BLaER1 (cell line): ENCODE data around the gene GJA4.

Experiments
- H3K27ac ChIP-seq: shearing (Covaris generic); formaldehyde crosslinking; 2 replicates; pipeline ENCODE4 v1.8.1; 2022
- H3K27me3 ChIP-seq: shearing (Covaris generic); formaldehyde crosslinking; 2 replicates; pipeline ENCODE4 v1.8.1; 2022
- H3K36me3 ChIP-seq: shearing (Covaris generic); formaldehyde crosslinking; 2 replicates; pipeline ENCODE4 v1.8.1; 2022
- H3K4me1 ChIP-seq: shearing (Covaris generic); formaldehyde crosslinking; 2 replicates; pipeline ENCODE4 v1.8.1; 2022
- H3K4me2 ChIP-seq: shearing (Covaris generic); formaldehyde crosslinking; 2 replicates; pipeline ENCODE4 v1.8.1; 2022
- H3K4me3 ChIP-seq: shearing (Covaris generic); formaldehyde crosslinking; 2 replicates; pipeline ENCODE4 v1.8.1; 2022
- H3K9ac ChIP-seq: shearing (Covaris generic); formaldehyde crosslinking; 2 replicates; pipeline ENCODE4 v1.8.1; 2022
- H3K9me3 ChIP-seq: shearing (Covaris generic); formaldehyde crosslinking; 2 replicates; pipeline ENCODE4 v1.8.1; 2022
- H4K20me1 ChIP-seq: shearing (Covaris generic); formaldehyde crosslinking; 2 replicates; pipeline ENCODE4 v1.8.1; 2022
- Cebpa-rat ChIP-seq: shearing (Covaris generic); IDR thresholded peaks from 2 replicates; pipeline ENCODE4 v1.8.1; 2022

The GJA4 gene

GRCh38 chr1:34787461-34788420 is 5.1 kb upstream of the GJA4 start:
- H3K27ac ChIP-seq = no peak overlapping the region
- H3K9ac ChIP-seq = no peak overlapping the region
- H3K36me3 ChIP-seq = no peaks in the 10 kb centered on the region
- TF ChIP-seq Cebpa-rat = no peak
- H3K4me1 ChIP-seq = peaks cover 40% of the 10 kb centered on the region
- H3K9me3 ChIP-seq = no peaks in the 10 kb centered on the region
- peaks cover 4% of the 10 kb centered on the region; the same call in 1 of the 2 replicates for H3K27me3 ChIP-seq
- no peaks in the 10 kb centered on the region for H4K20me1 ChIP-seq
- H3K4me2 ChIP-seq = no peak overlapping the region
- H3K4me3 ChIP-seq = no peak overlapping the region

GRCh38 chr1:34790985-34791384 is 1.8 kb upstream of the GJA4 start:
- Histone ChIP-seq H3K4me3 (no peak overlapping the region), H4K20me1 (0 out of 2 replicates have a peak, but pooled peaks cover 3% of the 10 kb centered on the region), H3K9ac (0 out of 2 replicates have a peak overlapping the region, but pooled peaks have one; percentile 12), H3K4me1 (peaks cover 72% of the 10 kb centered on the region), H3K27me3 (no peaks in the 10 kb centered on the region), H3K9me3 (no peaks in the 10 kb centered on the region), H3K36me3 (no peaks in the 10 kb centered on the region), H3K4me2 (peak overlapping the region; percentile 92), H3K27ac (peak overlapping the region; percentile 1; the same call in 1 of the 2 replicates)
- no peak for TF ChIP-seq Cebpa-rat

- Histone ChIP-seq H3K27me3 (no peaks in the 10 kb centered on the region), H3K36me3 (no peaks in the 10 kb centered on the region), H3K4me1 (peaks cover 79% of the 10 kb centered on the region), H3K9me3 (no peaks in the 10 kb centered on the region), H3K4me3 (peak overlapping the region; percentile 64), H4K20me1 (0 out of 2 replicates have a peak, but pooled peaks cover 3% of the 10 kb centered on the region), H3K4me2 (peak overlapping the region; percentile 92), H3K27ac (no peak overlapping the region; the same call in 1 of the 2 replicates), H3K9ac (no peak overlapping the region)
- no peak for TF ChIP-seq Cebpa-rat
These were observed 375 bp upstream of the GJA4 start for GRCh38 chr1:34792424-34792823.

DNA sequence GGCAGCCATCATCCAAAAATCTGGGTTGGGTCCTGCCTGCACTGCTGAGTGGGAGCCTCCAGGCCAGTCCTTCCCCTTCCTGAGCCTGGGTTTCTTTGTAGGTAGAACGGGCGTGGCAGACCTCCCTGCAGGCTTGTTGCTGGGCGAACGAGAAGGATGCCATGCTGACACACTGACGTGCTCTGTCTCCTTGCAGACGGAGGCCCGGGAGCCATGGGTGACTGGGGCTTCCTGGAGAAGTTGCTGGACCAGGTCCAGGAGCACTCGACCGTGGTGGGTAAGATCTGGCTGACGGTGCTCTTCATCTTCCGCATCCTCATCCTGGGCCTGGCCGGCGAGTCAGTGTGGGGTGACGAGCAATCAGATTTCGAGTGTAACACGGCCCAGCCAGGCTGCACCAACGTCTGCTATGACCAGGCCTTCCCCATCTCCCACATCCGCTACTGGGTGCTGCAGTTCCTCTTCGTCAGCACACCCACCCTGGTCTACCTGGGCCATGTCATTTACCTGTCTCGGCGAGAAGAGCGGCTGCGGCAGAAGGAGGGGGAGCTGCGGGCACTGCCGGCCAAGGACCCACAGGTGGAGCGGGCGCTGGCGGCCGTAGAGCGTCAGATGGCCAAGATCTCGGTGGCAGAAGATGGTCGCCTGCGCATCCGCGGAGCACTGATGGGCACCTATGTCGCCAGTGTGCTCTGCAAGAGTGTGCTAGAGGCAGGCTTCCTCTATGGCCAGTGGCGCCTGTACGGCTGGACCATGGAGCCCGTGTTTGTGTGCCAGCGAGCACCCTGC is 1.4 kb downstream of the GJA4 start:
- peak overlapping the region; percentile 64 for H3K4me3 ChIP-seq
- H3K36me3 ChIP-seq = no peaks in the 10 kb centered on the region
- TF ChIP-seq Cebpa-rat = no peak
- no peaks in the 10 kb centered on the region for H3K27me3 ChIP-seq
- H3K4me1 ChIP-seq = peaks cover 74% of the 10 kb centered on the region
- 0 out of 2 replicates have a peak overlapping the region, but pooled peaks have one; percentile 16 for H3K9ac ChIP-seq
- H3K9me3 ChIP-seq = no peaks in the 10 kb centered on the region
- peak overlapping the region; percentile 92 for H3K4me2 ChIP-seq
- peak overlapping the region; percentile 49 for H3K27ac ChIP-seq
- H4K20me1 ChIP-seq = 0 out of 2 replicates have a peak, but pooled peaks cover 3% of the 10 kb centered on the region

- Histone ChIP-seq H4K20me1 (0 out of 2 replicates have a peak, but pooled peaks cover 3% of the 10 kb centered on the region), H3K9ac (no peak overlapping the region), H3K27ac (no peak overlapping the region), H3K9me3 (no peaks in the 10 kb centered on the region), H3K27me3 (no peaks in the 10 kb centered on the region), H3K36me3 (no peaks in the 10 kb centered on the region), H3K4me3 (no peak overlapping the region), H3K4me1 (peaks cover 68% of the 10 kb centered on the region), H3K4me2 (peak overlapping the region; percentile 92)
- TF ChIP-seq Cebpa-rat = no peak
These were observed 2.0 kb downstream of the GJA4 start for GRCh38 chr1:34794790-34795180.

GRCh38 chr1:34795916-34796315 is 3.1 kb downstream of the GJA4 start:
- TF ChIP-seq Cebpa-rat = no peak
- H3K9me3 ChIP-seq = no peaks in the 10 kb centered on the region
- no peaks in the 10 kb centered on the region for H3K27me3 ChIP-seq
- H3K36me3 ChIP-seq = no peaks in the 10 kb centered on the region
- peak overlapping the region; percentile 3 for H3K4me2 ChIP-seq
- peaks cover 57% of the 10 kb centered on the region for H3K4me1 ChIP-seq
- H3K27ac ChIP-seq = no peak overlapping the region
- no peak overlapping the region for H3K4me3 ChIP-seq
- no peak overlapping the region for H3K9ac ChIP-seq
- H4K20me1 ChIP-seq = 0 out of 2 replicates have a peak, but pooled peaks cover 3% of the 10 kb centered on the region

DNA sequence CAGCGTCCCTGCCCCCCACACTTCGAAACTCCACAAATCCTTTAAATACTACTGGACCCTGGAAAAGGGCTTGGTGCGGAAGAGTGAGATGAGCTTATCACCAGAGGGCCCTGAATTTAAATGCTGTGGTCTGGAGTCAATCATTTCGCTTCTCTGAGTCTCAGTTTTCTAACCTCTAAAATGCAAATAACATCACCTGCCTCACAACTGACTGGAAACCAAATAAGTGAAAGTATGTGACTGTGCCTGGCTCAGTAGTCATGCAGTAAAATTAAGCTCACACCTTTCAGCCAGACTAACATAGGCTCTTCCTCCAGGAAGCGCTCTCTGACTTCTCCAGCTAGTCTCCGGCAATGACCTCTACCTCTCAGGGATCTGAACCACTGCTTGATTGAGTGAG is 4.2 kb downstream of the GJA4 start:
- TF ChIP-seq Cebpa-rat = no peak
- no peaks in the 10 kb centered on the region for H3K27me3 ChIP-seq
- no peak overlapping the region for H3K27ac ChIP-seq
- no peaks in the 10 kb centered on the region for H3K9me3 ChIP-seq
- no peak overlapping the region for H3K9ac ChIP-seq
- no peak overlapping the region for H3K4me3 ChIP-seq
- peaks cover 46% of the 10 kb centered on the region for H3K4me1 ChIP-seq
- H3K36me3 ChIP-seq = no peaks in the 10 kb centered on the region
- H4K20me1 ChIP-seq = 0 out of 2 replicates have a peak, but pooled peaks cover 3% of the 10 kb centered on the region
- no peak overlapping the region for H3K4me2 ChIP-seq

DNA sequence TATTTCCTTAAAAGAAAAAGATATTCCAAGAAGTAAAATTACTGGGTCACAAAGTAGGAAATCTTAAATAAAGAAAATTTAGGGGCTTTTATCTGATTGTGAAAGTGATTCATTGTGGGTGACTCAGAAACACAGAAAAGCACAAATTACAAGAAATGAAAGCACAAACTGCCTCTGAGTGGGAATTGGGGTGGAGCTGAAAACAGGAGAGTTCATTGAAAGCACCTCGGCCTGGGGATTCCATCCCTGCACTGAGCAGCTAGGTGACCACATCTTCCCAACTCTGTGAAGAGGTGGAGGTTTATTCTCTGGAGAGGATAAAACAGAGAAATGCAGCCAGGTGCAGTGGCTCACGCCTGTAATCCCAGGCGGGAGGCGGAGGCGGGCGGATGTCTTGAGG is 7.4 kb downstream of the GJA4 start:
- Histone ChIP-seq H3K4me2 (no peak overlapping the region), H3K4me1 (peaks cover 15% of the 10 kb centered on the region), H3K4me3 (no peak overlapping the region), H4K20me1 (0 out of 2 replicates have a peak, but pooled peaks cover under 1% of the 10 kb centered on the region), H3K9ac (no peak overlapping the region), H3K9me3 (peaks cover 4% of the 10 kb centered on the region), H3K27me3 (no peaks in the 10 kb centered on the region), H3K27ac (no peak overlapping the region), H3K36me3 (no peaks in the 10 kb centered on the region)
- no peak for TF ChIP-seq Cebpa-rat

- H3K36me3 ChIP-seq = no peaks in the 10 kb centered on the region
- no peaks in the 10 kb centered on the region for H4K20me1 ChIP-seq
- H3K4me3 ChIP-seq = no peak overlapping the region
- H3K27me3 ChIP-seq = no peaks in the 10 kb centered on the region
- no peak for TF ChIP-seq Cebpa-rat
- no peak overlapping the region for H3K27ac ChIP-seq
- peaks cover 4% of the 10 kb centered on the region for H3K9me3 ChIP-seq
- H3K4me1 ChIP-seq = no peaks in the 10 kb centered on the region
- H3K4me2 ChIP-seq = no peak overlapping the region
- no peak overlapping the region for H3K9ac ChIP-seq
These were observed 11.0 kb downstream of the GJA4 start for GRCh38 chr1:34803770-34804169.
